Hematopoietic multipotent progenitor cell treated with erythropoietin and hydrocortisone succinate and interleukin-3 and kit ligand, for 6 days (in vitro differentiated cells): Measurements from ENCODE around the gene TM4SF18.
"Not testable (repeated sequence)": the region's sequence is repeated elsewhere in the genome, so short reads cannot be mapped to it uniquely, and the experiment has no call there.

Experiments used
- DNase-seq: peaks from one replicate; pipeline ENCODE4 v3.0.0-alpha.2; 2015

Gene TM4SF18, protein sequence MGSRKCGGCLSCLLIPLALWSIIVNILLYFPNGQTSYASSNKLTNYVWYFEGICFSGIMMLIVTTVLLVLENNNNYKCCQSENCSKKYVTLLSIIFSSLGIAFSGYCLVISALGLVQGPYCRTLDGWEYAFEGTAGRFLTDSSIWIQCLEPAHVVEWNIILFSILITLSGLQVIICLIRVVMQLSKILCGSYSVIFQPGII

DNA sequence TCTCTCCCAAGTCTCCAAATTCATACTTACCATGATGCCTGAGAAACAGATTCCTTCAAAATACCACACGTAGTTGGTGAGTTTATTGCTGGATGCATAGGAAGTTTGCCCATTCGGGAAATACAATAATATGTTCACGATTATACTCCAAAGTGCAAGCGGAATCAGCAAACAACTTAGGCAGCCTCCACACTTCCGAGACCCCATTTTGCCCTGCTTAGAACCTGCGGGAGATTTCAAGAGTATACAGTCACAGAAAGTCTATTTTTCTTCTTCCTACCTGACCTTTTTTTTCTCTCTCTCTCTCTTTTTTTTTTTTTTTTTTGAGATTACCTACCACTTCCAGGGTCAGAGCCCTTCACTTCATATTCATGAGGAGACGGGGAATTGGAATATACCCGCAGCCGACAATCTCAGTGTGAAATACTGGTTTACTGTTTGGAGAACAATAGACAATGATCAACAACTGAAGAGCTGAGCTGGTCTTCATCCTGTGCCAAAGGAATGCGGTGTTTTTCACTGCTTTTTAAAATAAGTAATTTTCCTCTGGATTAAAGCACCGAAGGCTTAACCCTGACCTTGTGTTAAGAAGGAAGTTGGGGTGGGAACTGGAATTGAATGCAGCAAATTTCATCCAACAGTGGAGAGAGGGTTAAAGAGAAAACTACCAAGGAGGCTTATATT is at the start of gene TM4SF18:
Gene TM4SF18 (minus strand): TSS at position 461 of the 684 bp plus-strand sequence. CDS start 254 bp downstream, at position 207.
- no peak for DNase-seq

DNA sequence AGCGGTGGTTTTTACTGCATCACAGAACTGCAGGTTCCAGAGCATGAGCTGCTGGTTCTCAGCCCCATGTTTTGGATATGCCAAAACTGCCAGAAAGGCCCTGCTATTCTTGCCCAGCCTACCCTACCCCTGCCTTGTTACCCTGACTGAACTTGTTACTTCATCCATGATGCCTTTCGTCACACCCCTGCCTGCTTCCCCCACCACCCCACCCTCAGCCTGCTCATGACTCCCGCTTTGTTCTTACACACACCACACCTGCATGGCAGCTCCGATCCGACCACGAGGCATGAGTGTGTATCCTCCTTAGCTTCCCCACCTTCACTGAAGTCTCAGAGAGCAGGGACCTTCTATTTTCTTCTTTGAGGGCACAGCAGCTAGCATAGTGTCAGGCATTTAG is 49.1 kb upstream of the TM4SF18 start:
- no peak for DNase-seq

DNA sequence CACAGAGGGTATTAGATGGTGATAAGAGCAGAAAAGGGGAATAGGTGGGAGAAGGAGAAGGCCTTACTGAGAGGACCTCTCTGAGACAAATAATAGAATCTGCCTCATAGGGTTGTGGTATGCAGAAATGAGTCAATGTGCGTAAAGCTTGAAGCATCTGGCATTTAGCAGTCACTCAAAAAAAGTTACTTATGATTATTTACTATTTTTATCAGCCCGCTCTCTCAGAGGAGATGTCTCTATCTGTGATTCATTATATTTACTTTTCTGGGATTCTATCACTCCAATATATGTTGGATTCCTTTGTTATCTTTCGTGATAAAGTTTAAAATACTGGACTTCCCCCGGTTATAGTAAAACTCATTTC is 48.6 kb upstream of the TM4SF18 start:
- no peak for DNase-seq

- no peak for DNase-seq
Observed at GRCh38 chr3:149381173-149382100, 48.0 kb upstream of the TM4SF18 start.

- DNase-seq: not testable (repeated sequence)
Observed at GRCh38 chr3:149380220-149380619, 46.8 kb upstream of the TM4SF18 start.

GRCh38 chr3:149378478-149379309 is 45.3 kb upstream of the TM4SF18 start:
- no peak for DNase-seq

- DNase-seq: peak; percentile 26
Observed at GRCh38 chr3:149377408-149378364, 44.2 kb upstream of the TM4SF18 start, which contains the start of gene TM4SF1. Gene TM4SF1, minus strand, starts transcription at chr3:149377649. Its CDS starts 102 bp downstream, at chr3:149377547.

GRCh38 chr3:149376718-149377407 is 43.4 kb upstream of the TM4SF18 start:
- no peak for DNase-seq

DNA sequence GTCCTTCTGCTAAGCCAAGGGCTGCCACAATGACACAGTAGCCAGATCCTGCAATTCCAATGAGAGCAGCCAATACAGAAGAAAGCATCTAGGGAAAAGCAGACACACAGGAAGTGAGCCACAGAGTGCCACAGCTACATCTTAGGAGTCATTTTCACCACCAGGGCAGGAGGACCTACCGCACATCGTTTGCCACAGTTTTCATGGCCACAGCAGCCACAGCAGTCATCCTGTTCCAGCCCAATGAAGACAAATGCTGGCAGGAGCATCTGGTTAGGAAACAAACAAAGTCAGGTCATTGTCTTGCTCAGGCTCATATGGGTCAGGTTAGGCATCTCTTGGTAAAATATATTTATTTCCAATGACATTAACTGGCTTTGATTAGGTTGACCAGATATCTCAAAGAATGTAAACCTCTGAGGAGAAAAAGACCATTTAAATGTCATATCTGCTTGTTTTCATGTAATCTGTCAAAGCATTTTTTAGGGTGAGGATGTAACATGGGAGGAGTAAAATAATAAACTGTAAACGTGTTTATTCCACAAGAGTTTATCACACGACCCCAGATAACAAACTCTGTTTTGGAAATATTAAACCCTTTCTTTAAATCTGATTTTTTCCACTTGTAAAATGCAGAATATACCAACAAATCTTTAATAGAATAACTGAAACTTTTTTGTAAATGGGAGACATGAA is 42.2 kb upstream of the TM4SF18 start:
- DNase-seq: no peak

GRCh38 chr3:149374793-149375500 is 41.5 kb upstream of the TM4SF18 start:
- no peak for DNase-seq

DNA sequence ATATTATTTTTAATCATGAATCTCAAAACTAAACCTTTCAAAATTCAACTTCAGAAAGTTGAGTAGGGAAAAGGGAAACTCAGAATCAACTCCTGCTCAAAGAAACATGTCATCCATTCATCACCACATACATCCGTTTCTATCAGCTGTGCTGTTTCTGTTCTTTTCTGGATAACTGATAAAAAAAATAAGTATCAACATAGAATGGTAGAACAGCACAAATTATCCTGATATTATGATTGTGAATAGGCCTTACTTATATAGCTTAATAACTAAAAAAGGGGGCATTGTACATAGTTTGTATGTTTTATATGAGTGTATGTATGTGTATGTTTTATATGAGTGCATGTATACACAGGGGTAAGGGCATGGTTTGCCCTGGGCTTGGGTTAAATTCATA is 41.0 kb upstream of the TM4SF18 start:
- DNase-seq: no peak

DNA sequence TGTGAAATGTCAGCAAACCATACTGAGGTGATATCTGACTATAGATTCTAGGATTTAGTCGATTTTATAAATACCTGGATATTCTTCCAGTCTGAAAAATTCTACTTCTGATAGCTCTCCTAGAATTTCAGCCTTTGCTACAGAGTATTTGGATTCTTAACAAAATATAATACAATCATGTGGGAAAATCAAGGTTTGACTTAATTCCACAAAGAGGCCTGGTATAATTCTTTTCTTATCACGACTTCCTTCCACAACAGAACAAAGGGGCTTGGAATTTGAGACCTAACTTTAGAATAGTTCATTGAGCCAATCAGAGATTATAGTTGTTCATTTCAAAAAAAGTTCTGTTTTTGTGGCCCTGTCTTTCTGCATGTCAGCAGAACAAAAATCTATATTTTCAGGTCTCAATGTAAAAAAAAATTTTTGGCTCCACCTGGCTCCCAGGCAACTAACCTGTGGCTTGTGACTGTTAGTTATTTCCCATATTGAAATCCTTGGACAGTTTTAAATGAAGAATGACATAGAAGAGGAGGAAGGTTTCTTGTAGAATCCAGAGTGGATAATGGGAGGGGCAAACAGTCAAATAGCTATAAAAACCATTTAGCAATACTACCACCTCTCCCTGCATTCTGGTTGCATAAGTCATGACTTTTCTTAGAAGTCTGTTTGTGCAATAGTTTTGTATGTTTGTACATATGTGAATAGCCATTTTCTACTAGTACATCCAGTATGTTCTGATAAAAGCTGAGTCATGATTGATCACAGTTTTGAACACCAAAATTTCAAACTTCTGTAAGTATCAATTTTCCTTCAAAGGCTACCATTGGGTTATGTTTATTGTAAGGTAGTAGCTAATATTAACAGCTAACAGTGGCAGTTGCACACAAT is 40.0 kb upstream of the TM4SF18 start:
- DNase-seq: peak; percentile 67

- DNase-seq: no peak
Observed at GRCh38 chr3:149371723-149372114, 38.3 kb upstream of the TM4SF18 start.

- peak; percentile 16 for DNase-seq
Observed at GRCh38 chr3:149371001-149371722, 37.7 kb upstream of the TM4SF18 start.

DNA sequence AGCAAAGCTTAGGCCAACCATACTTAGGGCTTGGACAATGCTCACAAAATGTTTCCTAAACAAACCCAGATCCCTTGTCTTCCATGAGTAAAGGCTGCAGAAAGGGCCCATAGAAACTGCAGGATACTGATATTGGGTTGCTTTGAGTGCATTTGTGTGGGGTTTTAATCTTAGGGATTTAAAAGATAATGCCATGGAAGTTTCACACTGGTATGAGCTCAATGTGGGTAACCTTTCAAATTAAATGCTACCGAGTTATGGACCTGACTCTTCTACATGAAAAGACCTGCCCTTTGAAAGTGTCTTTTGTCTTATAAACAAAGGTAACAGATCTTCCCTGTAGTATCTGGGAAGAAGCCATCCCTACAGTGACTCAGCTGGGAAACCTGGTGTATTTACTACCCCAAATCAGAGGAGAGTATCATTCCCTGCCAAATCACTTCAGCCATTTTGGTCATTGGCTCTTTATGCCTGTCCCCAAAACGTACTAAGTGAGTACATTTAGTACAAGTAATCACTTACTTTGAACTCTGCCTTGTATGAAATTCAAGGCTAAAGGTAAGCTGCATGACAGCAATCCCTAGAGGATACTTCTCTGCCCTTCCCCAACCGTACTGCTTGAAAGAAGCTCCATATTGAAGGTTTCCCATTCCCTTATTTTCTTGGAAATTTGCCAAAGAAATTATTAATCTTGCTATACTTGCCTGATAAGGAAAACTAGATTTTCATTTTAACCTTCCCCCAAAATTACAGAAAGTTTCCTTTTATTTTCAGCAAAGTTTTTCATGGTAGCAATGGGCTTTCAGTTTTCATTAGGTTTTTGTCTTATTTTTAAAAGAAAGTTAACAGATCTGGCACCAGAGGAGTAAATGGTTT is 36.8 kb upstream of the TM4SF18 start:
- no peak for DNase-seq

DNA sequence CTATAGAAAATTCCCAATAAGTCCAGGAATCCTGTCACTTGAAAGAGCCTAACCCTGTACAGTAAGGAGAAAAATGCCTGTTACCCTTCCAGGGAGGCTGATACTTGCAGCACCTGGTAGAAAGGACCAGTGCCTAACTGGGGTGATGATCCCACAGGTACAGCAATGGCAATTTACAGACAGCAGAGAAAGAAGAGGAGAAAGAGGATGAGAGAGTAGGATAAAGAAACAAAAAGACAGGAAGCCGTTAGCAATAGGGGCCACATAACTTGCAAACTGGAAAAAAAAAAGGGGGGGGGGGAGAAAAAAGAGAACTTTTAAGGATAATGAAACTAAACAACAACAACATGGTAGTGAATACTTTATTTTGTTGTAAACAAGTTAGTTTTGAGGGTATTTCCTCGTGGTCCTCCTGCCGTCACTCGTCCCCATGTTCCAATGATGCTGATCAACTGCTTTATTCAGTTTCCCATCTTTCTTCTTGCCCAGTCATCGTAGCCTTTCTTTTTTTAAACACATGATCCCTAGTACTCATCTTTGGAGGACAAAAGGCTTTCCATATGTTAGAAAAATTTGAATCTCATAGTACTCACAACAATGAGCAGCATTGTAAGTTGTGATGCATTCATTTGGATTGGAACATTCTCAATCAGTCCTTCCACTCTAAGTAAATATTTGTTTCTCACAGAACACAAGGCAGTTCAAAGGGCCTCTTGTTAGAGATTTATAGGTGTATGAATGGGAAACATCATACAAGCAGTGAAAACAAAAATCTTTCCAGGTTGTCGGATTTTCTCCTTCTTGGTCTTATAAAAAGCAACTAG is 35.5 kb upstream of the TM4SF18 start:
- no peak for DNase-seq
